GM12878 (cell line): ENCODE measurements around the gene LIG3. TPM values are rescaled to one million over a fixed set of nuclear protein-coding genes. Genes with fewer than 3 reads are reported as not detected.

Experiments used
- ATAC-seq: fragments of 200-7000 bp; cut with Tn5 transposase; 3 replicates; pipeline ENCODE4 v1.9.1; 2020; ENCODE audit warnings: mild to moderate bottlenecking, moderate library complexity
- BruUV-seq: library from RNA; stranded (reverse); fragments of 400-500 nt; replicated peaks from 2 replicates; lab custom pipeline; 2021; lab: Mats Ljungman, UMichigan
- CTCF ChIA-PET: fragments of 300-600 bp; sonication (Branson Sonifier 250); formaldehyde crosslinking; extraction: SDS; loops from one replicate; lab custom pipeline; 2021; ENCODE audit warnings: inconsistent platforms; lab: Yijun Ruan, JAX
- POLR2A ChIA-PET: fragments of 350-600 bp; formaldehyde crosslinking; extraction: SDS; loops from one replicate; lab custom pipeline; 2021; ENCODE audit warnings: inconsistent platforms; lab: Charles Lee
- RAD21 ChIA-PET: fragments of 300-600 bp; sonication (Branson Sonifier 250); formaldehyde crosslinking; loops from one replicate; lab custom pipeline; 2023; ENCODE audit warnings: antibody characterized with exemption; ENCODE audit not compliant: unreplicated experiment; lab: Charles Lee
- SMC1A ChIA-PET: fragments of 300-600 bp; sonication (Branson Sonifier 250); formaldehyde crosslinking; loops from one replicate; lab custom pipeline; 2023; ENCODE audit not compliant: unreplicated experiment, uncharacterized antibody; lab: Charles Lee
- DNase-seq: peaks from one replicate; pipeline ENCODE4 v3.0.0-alpha.2; 2011; ENCODE audit warnings: low read depth, low spot score
- FAIRE-seq: peaks from 3 replicates; lab custom pipeline; 2011; peaks lifted over from hg19 to GRCh38; lab: Jason Lieb, UNC
- H2AFZ ChIP-seq: 2 replicates; pipeline ENCODE4 v1.6.0; 2011; ENCODE audit warnings: low read depth, low read length, control low read depth; ENCODE audit not compliant: control insufficient read depth
- H3K27ac ChIP-seq: 2 replicates; pipeline ENCODE4 v1.5.1; 2011; ENCODE audit warnings: control low read depth; ENCODE audit not compliant: control insufficient read depth, insufficient read depth
- H3K27me3 ChIP-seq, 2 experiments: replicated peaks in 1 of 2; 2 replicates each; pipeline versions ENCODE4 v1.6.0 to v1.6.1; 2011; ENCODE audit warnings: low read length in 1 of 2; ENCODE audit not compliant: control insufficient read depth in 2 of 2, insufficient read depth in 2 of 2
- H3K36me3 ChIP-seq, 2 experiments: 2 replicates each; pipeline ENCODE4 v1.5.1; 2011; ENCODE audit warnings: low read length in 1 of 2; ENCODE audit not compliant: control insufficient read depth in 2 of 2, insufficient read depth in 2 of 2
- H3K4me1 ChIP-seq: 2 replicates; pipeline ENCODE4 v1.6.1; 2011; ENCODE audit warnings: mild to moderate bottlenecking, low read length, moderate library complexity, mixed read lengths; ENCODE audit not compliant: control insufficient read depth, insufficient read depth
- H3K4me2 ChIP-seq: 2 replicates; pipeline ENCODE4 v1.6.0; 2011; ENCODE audit warnings: control low read depth; ENCODE audit not compliant: control insufficient read depth, insufficient read depth
- H3K4me3 ChIP-seq: fragments of 200-600 bp; sonication (generic); 2 replicates; pipeline ENCODE4 v1.5.1; 2016
- H3K79me2 ChIP-seq: 2 replicates; pipeline ENCODE4 v1.6.0; 2011; ENCODE audit warnings: low read length; ENCODE audit not compliant: control insufficient read depth, insufficient read depth
- H3K9ac ChIP-seq: 2 replicates; pipeline ENCODE4 v1.8.0; 2011; ENCODE audit warnings: low read length, control low read depth, mixed read lengths; ENCODE audit not compliant: control insufficient read depth, insufficient read depth
- H3K9me3 ChIP-seq: replicated peaks from 3 replicates; pipeline ENCODE4 v1.5.1; 2011; ENCODE audit warnings: mild to moderate bottlenecking, low read length; ENCODE audit not compliant: control insufficient read depth, insufficient read depth
- H4K20me1 ChIP-seq: 2 replicates; pipeline ENCODE4 v1.6.0; 2011; ENCODE audit not compliant: control insufficient read depth, insufficient read depth
- BACH1 ChIP-seq: fragments of 450-650 bp; IDR thresholded peaks from 2 replicates; pipeline ENCODE4 v1.6.1; 2017; ENCODE audit warnings: mild to moderate bottlenecking, borderline replicate concordance
- CBFB ChIP-seq: IDR thresholded peaks from 2 replicates; pipeline ENCODE4 v1.6.1; 2016; ENCODE audit warnings: antibody characterized with exemption, low read depth
- FOXK2 ChIP-seq: fragments of 450-650 bp; IDR thresholded peaks from 2 replicates; pipeline ENCODE4 v1.6.1; 2017; ENCODE audit warnings: mild to moderate bottlenecking, moderate library complexity
- MXI1 ChIP-seq: fragments of 150-350 bp; IDR thresholded peaks from 2 replicates; pipeline ENCODE4 v1.6.1; 2011; ENCODE audit warnings: low read depth, mild to moderate bottlenecking, inconsistent platforms, low read length, improper control_type of control experiment
- NFXL1 ChIP-seq: fragments of 450-650 bp; IDR thresholded peaks from 2 replicates; pipeline ENCODE4 v1.6.1; 2017; ENCODE audit warnings: antibody characterized with exemption, mild to moderate bottlenecking, borderline replicate concordance
- POLR2A ChIP-seq: IDR thresholded peaks from 2 replicates; pipeline ENCODE4 v1.6.1; 2011; ENCODE audit warnings: low read depth, mild to moderate bottlenecking, low read length
- SMAD1 ChIP-seq: fragments of 450-650 bp; IDR thresholded peaks from 2 replicates; pipeline ENCODE4 v1.6.1; 2018; ENCODE audit warnings: mild to moderate bottlenecking, low read depth; ENCODE audit not compliant: partially characterized antibody
- SUPT20H ChIP-seq: IDR thresholded peaks from 2 replicates; pipeline ENCODE4 v1.6.1; 2011; ENCODE audit warnings: low read depth, mild to moderate bottlenecking, low read length, moderate library complexity, borderline replicate concordance; ENCODE audit not compliant: control insufficient read depth
- TCF12 ChIP-seq: IDR thresholded peaks from 2 replicates; pipeline ENCODE4 v1.6.1; 2011; ENCODE audit warnings: low read depth, mild to moderate bottlenecking, low read length
- YBX1 ChIP-seq: fragments of 450-650 bp; IDR thresholded peaks from 2 replicates; pipeline ENCODE4 v1.6.1; 2016; ENCODE audit warnings: antibody characterized with exemption
- ZNF24 ChIP-seq: fragments of 450-650 bp; IDR thresholded peaks from 2 replicates; pipeline ENCODE4 v1.6.1; 2017; ENCODE audit warnings: antibody characterized with exemption, mild to moderate bottlenecking
- ZZZ3 ChIP-seq: IDR thresholded peaks from 2 replicates; pipeline ENCODE4 v1.6.1; 2011; ENCODE audit warnings: low read depth; ENCODE audit not compliant: control insufficient read depth, insufficient read length
- WGBS: methylation state at CpG from one replicate; pipeline ENCODE4 v1.1.6; 2016; ENCODE audit warnings: low lambda C conversion rate; ENCODE audit not compliant: insufficient replicate concordance, insufficient coverage; ENCODE audit errors: missing lambda C conversion rate; 5-methylcytosine and 5-hydroxymethylcytosine counted together
- in situ Hi-C: fragments of 300-500 bp; cut with MboI; formaldehyde crosslinking; loops from 9 replicates; pipeline ENCODE4 v1.14.3; 2018; ENCODE audit warnings: mixed read lengths
- intact Hi-C: fragments of 100-400 bp; cut with micrococcal nuclease; formaldehyde crosslinking; loops from one replicate; pipeline ENCODE4 v1.14.2; 2022; ENCODE audit not compliant: unreplicated experiment
- polyA plus RNA-seq, 11 experiments: library from polyadenylated mRNA; depleted of rRNA in 4 of 11; unstranded in 6 of 11; stranded (reverse) in 5 of 11; fragments of >200 nt; fragmentation: Nextera tagmentation in 4 of 11; fragmentation: Illumina TruSeq in 1 of 11; extraction: Ambion mirVana in 4 of 11; extraction: Trizol in 1 of 11; gene quantifications; 1 replicate in 1 of 11; 2 replicates in 10 of 11; pipeline versions ENCODE4 v1.2.1 to v1.2.3, GENCODE V29; 2011 to 2016; ENCODE audit warnings: inconsistent platforms in 2 of 11, missing spikeins in 2 of 11, low read depth in 1 of 11
- total RNA-seq, 4 experiments: library from RNA; depleted of rRNA in 3 of 4; stranded (reverse); fragments of >200 nt in 3 of 4; fragmentation: Illumina TruSeq in 1 of 4; extraction: Trizol in 1 of 4; gene quantifications; 2 replicates each; pipeline versions ENCODE4 v1.2.1 to v1.2.3, GENCODE V29; 2013 to 2021
- TF ChIP-seq, protein P1 (sequence below): fragments of 450-650 bp; IDR thresholded peaks from 2 replicates; pipeline ENCODE4 v1.6.1; 2016; ENCODE audit warnings: mild to moderate bottlenecking, moderate library complexity, borderline replicate concordance

LIG3 gene
- total and polyA plus RNA-seq, 10 of the 15 experiments (the other 5 are each of a cell fraction or from before 2014, with no cell fraction given) = 6.5 to 45.4 (median 31.0) TPM

DNA sequence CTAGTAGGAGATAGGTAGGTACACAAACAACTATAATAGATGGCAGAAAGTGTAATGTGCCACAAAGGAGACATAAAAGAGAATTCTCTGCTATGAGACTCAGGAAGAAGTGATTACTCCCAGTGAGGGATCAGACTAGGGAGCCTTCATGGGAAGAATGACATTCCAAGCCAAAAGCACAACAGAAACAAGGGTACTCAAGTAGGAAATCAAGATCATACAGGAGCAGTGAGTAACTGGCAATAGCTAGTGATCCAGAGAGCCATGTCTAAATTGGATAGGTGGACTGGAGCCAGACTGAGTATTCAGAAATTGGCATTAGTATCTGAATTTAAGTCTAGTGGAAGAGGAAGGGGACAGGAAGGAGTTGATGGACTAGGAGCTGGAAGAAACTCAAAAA is 72.5 kb downstream of the LIG3 start:
- Histone ChIP-seq H3K9ac (no peak overlapping the region), H3K4me2 (peak overlapping the region; percentile 19; the same call in 1 of the 2 replicates), H3K27ac (peak overlapping the region; percentile 93), H3K4me3 (no peak overlapping the region), H3K79me2 (peaks cover 36% of the 10 kb centered on the region), H2AFZ (no peak overlapping the region), H3K4me1 (peaks cover 27% of the 10 kb centered on the region), H3K9me3 (no peaks in the 10 kb centered on the region), H3K27me3 (no peaks in the 10 kb centered on the region), H3K36me3 (peaks cover 0 to 1% of the 10 kb centered on the region in 2 experiments; a peak in 1 of 4 replicates), H4K20me1 (no peaks in the 10 kb centered on the region)
- no peak for ATAC-seq
- no peak for DNase-seq
- in situ Hi-C loops = no loop called here
- SMC1A ChIA-PET = interaction anchor here (1.0 to 12.0 kb wide), 10 partner anchors 12 to 66 kb away, joined by 3 to 221 read pairs (median 6); partner anchors contain the start of gene RFFL
- RAD21 ChIA-PET = interaction anchor here (0.5 to 6.9 kb wide), 6 partner anchors 12 to 254 kb away, joined by 3 to 73 read pairs (median 6); partner anchors contain the start of gene RFFL
- POLR2A ChIA-PET = interaction anchor here (0.7 to 2.0 kb wide), 5 partner anchors 10 to 27 kb away, joined by 6 to 12 read pairs (median 8); partner anchors contain the start of gene RFFL
- no TSS peak for BruUV-seq
- no peak for TF ChIP-seq POLR2A
- no peak for TF ChIP-seq SMAD1
- TF ChIP-seq SUPT20H = no peak
- TF ChIP-seq FOXK2 = no peak
- no peak for TF ChIP-seq MXI1
- FAIRE-seq = no peak
- intact Hi-C loops = no loop called here
- CTCF ChIA-PET = interaction anchor here (1.4 to 3.1 kb wide), 4 partner anchors 11 to 66 kb away, joined by 3 to 23 read pairs (median 5); partner anchors contain the start of genes RAD51D and RFFL

DNA sequence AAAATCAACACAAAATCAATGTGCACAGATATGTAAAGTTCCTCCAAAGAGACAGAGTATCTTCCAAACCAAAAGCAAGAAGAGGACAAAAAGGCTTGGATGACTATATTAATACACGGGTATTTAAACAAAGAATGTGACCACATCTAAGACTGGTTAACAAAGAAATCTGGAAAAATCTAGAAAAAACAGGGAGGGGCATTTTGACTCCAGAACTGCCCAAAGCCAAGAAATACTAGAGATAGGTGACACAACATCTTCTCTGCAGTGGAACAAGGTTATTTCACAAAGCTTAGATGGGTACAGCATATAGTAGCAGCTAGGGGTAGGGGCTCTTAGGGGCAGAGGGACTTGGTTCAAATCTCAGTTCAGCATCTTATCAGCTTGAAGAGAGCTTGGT is 72.9 kb downstream of the LIG3 start:
- no peak for ATAC-seq
- peaks cover 27% of the 10 kb centered on the region for H3K4me1 ChIP-seq
- in situ Hi-C loops = no loop called here
- TF ChIP-seq ZZZ3 (no peak), ZNF24 (no peak), TCF12 (no peak), BACH1 (no peak), YBX1 (no peak), CBFB (no peak), NFXL1 (no peak)
- TF ChIP-seq, protein P1, sequence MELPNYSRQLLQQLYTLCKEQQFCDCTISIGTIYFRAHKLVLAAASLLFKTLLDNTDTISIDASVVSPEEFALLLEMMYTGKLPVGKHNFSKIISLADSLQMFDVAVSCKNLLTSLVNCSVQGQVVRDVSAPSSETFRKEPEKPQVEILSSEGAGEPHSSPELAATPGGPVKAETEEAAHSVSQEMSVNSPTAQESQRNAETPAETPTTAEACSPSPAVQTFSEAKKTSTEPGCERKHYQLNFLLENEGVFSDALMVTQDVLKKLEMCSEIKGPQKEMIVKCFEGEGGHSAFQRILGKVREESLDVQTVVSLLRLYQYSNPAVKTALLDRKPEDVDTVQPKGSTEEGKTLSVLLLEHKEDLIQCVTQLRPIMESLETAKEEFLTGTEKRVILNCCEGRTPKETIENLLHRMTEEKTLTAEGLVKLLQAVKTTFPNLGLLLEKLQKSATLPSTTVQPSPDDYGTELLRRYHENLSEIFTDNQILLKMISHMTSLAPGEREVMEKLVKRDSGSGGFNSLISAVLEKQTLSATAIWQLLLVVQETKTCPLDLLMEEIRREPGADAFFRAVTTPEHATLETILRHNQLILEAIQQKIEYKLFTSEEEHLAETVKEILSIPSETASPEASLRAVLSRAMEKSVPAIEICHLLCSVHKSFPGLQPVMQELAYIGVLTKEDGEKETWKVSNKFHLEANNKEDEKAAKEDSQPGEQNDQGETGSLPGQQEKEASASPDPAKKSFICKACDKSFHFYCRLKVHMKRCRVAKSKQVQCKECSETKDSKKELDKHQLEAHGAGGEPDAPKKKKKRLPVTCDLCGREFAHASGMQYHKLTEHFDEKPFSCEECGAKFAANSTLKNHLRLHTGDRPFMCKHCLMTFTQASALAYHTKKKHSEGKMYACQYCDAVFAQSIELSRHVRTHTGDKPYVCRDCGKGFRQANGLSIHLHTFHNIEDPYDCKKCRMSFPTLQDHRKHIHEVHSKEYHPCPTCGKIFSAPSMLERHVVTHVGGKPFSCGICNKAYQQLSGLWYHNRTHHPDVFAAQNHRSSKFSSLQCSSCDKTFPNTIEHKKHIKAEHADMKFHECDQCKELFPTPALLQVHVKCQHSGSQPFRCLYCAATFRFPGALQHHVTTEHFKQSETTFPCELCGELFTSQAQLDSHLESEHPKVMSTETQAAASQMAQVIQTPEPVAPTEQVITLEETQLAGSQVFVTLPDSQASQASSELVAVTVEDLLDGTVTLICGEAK = no peak

More for the DNA sequence above, 72.9 kb downstream of the LIG3 start:
- Histone ChIP-seq H3K4me2 (no peak overlapping the region), H4K20me1 (no peaks in the 10 kb centered on the region), H3K27me3 (no peaks in the 10 kb centered on the region), H3K27ac (peak overlapping the region; percentile 29; the same call in 1 of the 2 replicates), H3K9me3 (no peaks in the 10 kb centered on the region), H3K9ac (no peak overlapping the region), H3K4me3 (no peak overlapping the region), H3K36me3 (peaks cover 0 to 1% of the 10 kb centered on the region in 2 experiments; a peak in 1 of 4 replicates), H3K79me2 (peaks cover 39% of the 10 kb centered on the region), H2AFZ (no peak overlapping the region)
- intact Hi-C loops = no loop called here
- ChIA-PET CTCF (interaction anchor here (0.7 to 3.1 kb wide), 7 partner anchors 11 to 66 kb away, joined by 3 to 23 read pairs (median 4); partner anchors contain the start of genes RAD51D and RFFL), RAD21 (interaction anchor here (0.5 to 6.9 kb wide), 9 partner anchors 11 to 254 kb away, joined by 3 to 73 read pairs (median 5); partner anchors contain the start of gene RFFL), SMC1A (interaction anchor here (1.0 to 12.0 kb wide), 12 partner anchors 12 to 66 kb away, joined by 3 to 221 read pairs (median 6); partner anchors contain the start of gene RFFL), POLR2A (interaction anchor here (0.7 to 2.0 kb wide), 7 partner anchors 10 to 27 kb away, joined by 3 to 12 read pairs (median 8); partner anchors contain the start of gene RFFL)
- DNase-seq (no peak), FAIRE-seq (no peak)
- BruUV-seq = no TSS peak
- whole genome bisulfite sequencing = 95% methylated on average over 1 of the region's 1 CpG
